Epithelial cell of umbilical artery (primary cell): Measurements from ENCODE around the gene SPDYE6. TPM values are rescaled to one million over a fixed set of nuclear protein-coding genes. Genes with fewer than 3 reads are reported as not detected.

Source experiments
- total RNA-seq: library from RNA; depleted of rRNA; stranded (reverse); fragments of >200 nt; gene quantifications from 2 replicates; pipeline ENCODE4 v1.2.3, GENCODE V29; 2014

Gene SPDYE6
- total RNA-seq, result not detected in 2 replicates

GRCh38 chr7:102356344-102356743, at the start of gene SPDYE6:
SPDYE6 (minus strand) TSS chr7:102356444; CDS start chr7:102356023, 421 bp downstream.

GRCh38 chr7:102395873-102396709, 39.8 kb upstream of the SPDYE6 start, which contains the start of gene PRKRIP1:
PRKRIP1 (plus strand) TSS chr7:102396363; CDS start chr7:102396412, 49 bp downstream.

Other genes starting within 250 kb of the SPDYE6 start
- gene SH2B2, start 69.6 kb downstream of the SPDYE6 start, total RNA-seq, result 1.4 and 2.3 TPM in 2 replicates
- 10.4 and 18.5 TPM in 2 replicates for gene PRKRIP1, start 39.9 kb upstream of the SPDYE6 start, total RNA-seq
- 63.3 and 125 TPM in 2 replicates for gene ORAI2, start 77.1 kb upstream of the SPDYE6 start, total RNA-seq
- 12.0 and 13.0 TPM in 2 replicates for gene ALKBH4, start 108.4 kb upstream of the SPDYE6 start, total RNA-seq
- 31.3 and 33.8 TPM in 2 replicates for gene LRWD1, start 108.5 kb upstream of the SPDYE6 start, total RNA-seq
- 21.9 and 41.9 TPM in 2 replicates for gene POLR2J, start 122.5 kb upstream of the SPDYE6 start, total RNA-seq
- gene RASA4B, start 161.3 kb upstream of the SPDYE6 start, total RNA-seq, result 0.65 and 3.2 TPM in 2 replicates
- gene UPK3BL2, start 187.3 kb upstream of the SPDYE6 start, total RNA-seq, result 0.65 and 1.1 TPM in 2 replicates
- gene SPDYE2, start 194.8 kb upstream of the SPDYE6 start, total RNA-seq, result not detected in 2 replicates
- 16.6 and 19.3 TPM in 2 replicates for gene POLR2J3, start 216.1 kb upstream of the SPDYE6 start, total RNA-seq